DND-41 (cell line): ENCODE measurements around the gene ITPR2.

Experiments
- ATAC-seq: fragments of 200-7000 bp; cut with Tn5 transposase; 3 replicates; pipeline ENCODE4 v1.9.1; 2021; ENCODE audit warnings: low read depth; ENCODE audit not compliant: insufficient read depth
- DNase-seq: peaks from one replicate; pipeline ENCODE4 v3.0.0-alpha.2; 2020
- H2AFZ ChIP-seq: 2 replicates; pipeline ENCODE4 v1.6.0; 2012; ENCODE audit warnings: low read depth, low read length
- H3K27ac ChIP-seq: 2 replicates; pipeline ENCODE4 v1.5.1; 2012; ENCODE audit warnings: low read length, inconsistent platforms
- H3K27me3 ChIP-seq: fragments of 200-600 bp; sonication (generic); 2 replicates; pipeline ENCODE4 v1.6.0; 2012; ENCODE audit warnings: low read length, mild to moderate bottlenecking, inconsistent platforms; ENCODE audit not compliant: insufficient read depth, poor library complexity
- H3K36me3 ChIP-seq: 2 replicates; pipeline ENCODE4 v1.5.1; 2012; ENCODE audit warnings: low read length, inconsistent platforms; ENCODE audit not compliant: insufficient read depth
- H3K4me1 ChIP-seq: 2 replicates; pipeline ENCODE4 v1.5.1; 2012; ENCODE audit warnings: mild to moderate bottlenecking, low read length; ENCODE audit not compliant: insufficient read depth
- H3K4me2 ChIP-seq: 2 replicates; pipeline ENCODE4 v1.6.0; 2012; ENCODE audit warnings: mild to moderate bottlenecking, moderate library complexity, low read length, inconsistent platforms; ENCODE audit not compliant: insufficient read depth
- H3K4me3 ChIP-seq, 2 experiments: fragments of 200-600 bp in 1 of 2; shearing (Covaris generic) in 1 of 2; 2 replicates each; pipeline ENCODE4 v1.5.1; 2012 to 2016; ENCODE audit warnings: inconsistent platforms in 2 of 2, low read length in 2 of 2, mild to moderate bottlenecking in 2 of 2, low read depth in 1 of 2, moderate library complexity in 1 of 2
- H3K79me2 ChIP-seq: 2 replicates; pipeline ENCODE4 v1.6.0; 2012; ENCODE audit warnings: low read length, inconsistent platforms; ENCODE audit not compliant: insufficient read depth
- H3K9ac ChIP-seq: 2 replicates; pipeline ENCODE4 v1.6.0; 2012; ENCODE audit warnings: low read depth, mild to moderate bottlenecking, inconsistent platforms, low read length, moderate library complexity
- H3K9me3 ChIP-seq: 2 replicates; pipeline ENCODE4 v1.5.1; 2012; ENCODE audit warnings: low read length, moderate library complexity, mild to moderate bottlenecking, inconsistent platforms; ENCODE audit not compliant: insufficient read depth, severe bottlenecking
- H4K20me1 ChIP-seq: 2 replicates; pipeline ENCODE4 v1.6.0; 2012; ENCODE audit warnings: low read length; ENCODE audit not compliant: insufficient read depth
- CTCF ChIP-seq: IDR thresholded peaks from 2 replicates; pipeline ENCODE4 v1.5.1; 2012; ENCODE audit warnings: borderline replicate concordance, low read length, moderate library complexity, mild to moderate bottlenecking; ENCODE audit not compliant: poor library complexity, severe bottlenecking; ENCODE audit errors: extremely low read depth
- EZH2 ChIP-seq: IDR thresholded peaks from 3 replicates; pipeline ENCODE4 v1.6.1; 2012; ENCODE audit warnings: borderline replicate concordance, low read depth, mild to moderate bottlenecking, moderate library complexity, low read length, inconsistent platforms; ENCODE audit not compliant: severe bottlenecking

ITPR2 gene

GRCh38 chr12:26828280-26829073, 4.5 kb downstream of the ITPR2 start:
- H3K36me3 ChIP-seq = no peaks in the 10 kb centered on the region; the same call in 1 of the 2 replicates
- no peak for ATAC-seq
- peaks cover 45% of the 10 kb centered on the region for H3K4me1 ChIP-seq
- H3K79me2 ChIP-seq = peaks cover 90% of the 10 kb centered on the region
- no peak for DNase-seq
- H3K4me2 ChIP-seq = peak overlapping the region; percentile 35
- H3K27ac ChIP-seq = no peak overlapping the region
- H3K9me3 ChIP-seq = no peaks in the 10 kb centered on the region
- no peak overlapping the region for H2AFZ ChIP-seq
- H3K27me3 ChIP-seq = no peaks in the 10 kb centered on the region
- no peak overlapping the region for H3K9ac ChIP-seq
- TF ChIP-seq CTCF (no peak), EZH2 (no peak)
- H4K20me1 ChIP-seq = peaks cover 17% of the 10 kb centered on the region; the same call in 1 of the 2 replicates
- H3K4me3 ChIP-seq = no peak overlapping the region

GRCh38 chr12:26826437-26826836, 6.6 kb downstream of the ITPR2 start:
- peaks cover 14% of the 10 kb centered on the region; the same call in 1 of the 2 replicates for H4K20me1 ChIP-seq
- no peak overlapping the region for H3K9ac ChIP-seq
- no peaks in the 10 kb centered on the region; the same call in 1 of the 2 replicates for H3K36me3 ChIP-seq
- TF ChIP-seq CTCF (no peak), EZH2 (no peak)
- DNase-seq (no peak), ATAC-seq (no peak)
- H3K4me1 ChIP-seq = peaks cover 39% of the 10 kb centered on the region
- no peak overlapping the region for H2AFZ ChIP-seq
- H3K79me2 ChIP-seq = peaks cover 95% of the 10 kb centered on the region
- H3K27ac ChIP-seq = no peak overlapping the region
- H3K4me2 ChIP-seq = peak overlapping the region; percentile 21; the same call in 1 of the 2 replicates
- no peaks in the 10 kb centered on the region for H3K27me3 ChIP-seq
- H3K4me3 ChIP-seq = no peak overlapping the region
- H3K9me3 ChIP-seq = no peaks in the 10 kb centered on the region

GRCh38 chr12:26825459-26826016, 7.5 kb downstream of the ITPR2 start:
- Histone ChIP-seq H3K36me3 (no peaks in the 10 kb centered on the region), H3K4me2 (no peak overlapping the region), H3K4me3 (no peak overlapping the region), H3K9ac (no peak overlapping the region), H3K27ac (no peak overlapping the region), H3K79me2 (peaks cover 95% of the 10 kb centered on the region), H3K4me1 (peaks cover 30% of the 10 kb centered on the region), H3K9me3 (no peaks in the 10 kb centered on the region), H3K27me3 (no peaks in the 10 kb centered on the region), H4K20me1 (peaks cover 5% of the 10 kb centered on the region; the same call in 1 of the 2 replicates), H2AFZ (no peak overlapping the region)
- TF ChIP-seq EZH2 = no peak
- no peak for TF ChIP-seq CTCF
- no peak for ATAC-seq
- no peak for DNase-seq
